GM12864 (cell line): ENCODE results near the gene GALR3.

Experiments
- DNase-seq: peaks from one replicate; pipeline ENCODE4 v3.0.0-alpha.2; 2011; ENCODE audit warnings: low read depth
- H3K4me3 ChIP-seq: 2 replicates; pipeline ENCODE4 v1.5.1; 2011; ENCODE audit warnings: mild to moderate bottlenecking, low read depth, low read length, control low read depth
- TF ChIP-seq, protein P1 (sequence below): IDR thresholded peaks from 2 replicates; pipeline ENCODE4 v1.5.1; 2011; ENCODE audit warnings: low read depth, mild to moderate bottlenecking, moderate library complexity, low read length, control low read depth, inconsistent platforms; ENCODE audit errors: missing control alignments

GALR3 gene

DNA sequence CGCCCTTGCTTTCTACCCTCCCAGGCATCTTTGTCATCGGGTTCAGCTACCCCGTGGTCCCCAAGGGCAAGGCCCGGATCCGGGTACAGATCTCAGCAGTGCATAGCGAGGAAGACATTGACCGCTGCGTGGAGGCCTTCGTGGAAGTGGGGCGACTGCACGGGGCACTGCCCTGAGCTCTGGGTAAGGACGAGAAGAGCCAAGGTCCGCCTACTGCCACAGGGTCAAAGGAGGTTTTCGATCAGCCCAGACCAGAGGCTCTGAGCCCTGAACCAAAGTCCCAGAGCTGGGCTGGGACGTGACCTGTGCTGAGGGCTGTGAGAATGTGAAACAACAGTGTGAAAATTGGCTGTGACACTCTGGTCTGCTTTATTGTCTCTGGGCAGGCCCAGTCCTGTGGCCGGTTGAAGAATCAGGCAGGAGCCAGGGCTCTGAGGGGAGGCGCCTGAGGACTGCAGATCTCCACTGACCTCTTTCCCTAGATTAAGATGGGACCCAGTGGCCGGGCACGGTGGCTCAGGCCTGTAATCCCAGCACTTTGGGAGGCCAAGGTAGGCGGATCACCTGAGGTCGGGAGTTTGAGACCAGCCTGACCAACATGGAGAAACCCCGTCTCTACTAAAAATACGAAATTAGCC lies 6.5 kb upstream of the GALR3 start:
- TF ChIP-seq, protein P1, sequence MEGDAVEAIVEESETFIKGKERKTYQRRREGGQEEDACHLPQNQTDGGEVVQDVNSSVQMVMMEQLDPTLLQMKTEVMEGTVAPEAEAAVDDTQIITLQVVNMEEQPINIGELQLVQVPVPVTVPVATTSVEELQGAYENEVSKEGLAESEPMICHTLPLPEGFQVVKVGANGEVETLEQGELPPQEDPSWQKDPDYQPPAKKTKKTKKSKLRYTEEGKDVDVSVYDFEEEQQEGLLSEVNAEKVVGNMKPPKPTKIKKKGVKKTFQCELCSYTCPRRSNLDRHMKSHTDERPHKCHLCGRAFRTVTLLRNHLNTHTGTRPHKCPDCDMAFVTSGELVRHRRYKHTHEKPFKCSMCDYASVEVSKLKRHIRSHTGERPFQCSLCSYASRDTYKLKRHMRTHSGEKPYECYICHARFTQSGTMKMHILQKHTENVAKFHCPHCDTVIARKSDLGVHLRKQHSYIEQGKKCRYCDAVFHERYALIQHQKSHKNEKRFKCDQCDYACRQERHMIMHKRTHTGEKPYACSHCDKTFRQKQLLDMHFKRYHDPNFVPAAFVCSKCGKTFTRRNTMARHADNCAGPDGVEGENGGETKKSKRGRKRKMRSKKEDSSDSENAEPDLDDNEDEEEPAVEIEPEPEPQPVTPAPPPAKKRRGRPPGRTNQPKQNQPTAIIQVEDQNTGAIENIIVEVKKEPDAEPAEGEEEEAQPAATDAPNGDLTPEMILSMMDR, result no peak
- DNase-seq, result no peak
- no peak overlapping the region for H3K4me3 ChIP-seq

DNA sequence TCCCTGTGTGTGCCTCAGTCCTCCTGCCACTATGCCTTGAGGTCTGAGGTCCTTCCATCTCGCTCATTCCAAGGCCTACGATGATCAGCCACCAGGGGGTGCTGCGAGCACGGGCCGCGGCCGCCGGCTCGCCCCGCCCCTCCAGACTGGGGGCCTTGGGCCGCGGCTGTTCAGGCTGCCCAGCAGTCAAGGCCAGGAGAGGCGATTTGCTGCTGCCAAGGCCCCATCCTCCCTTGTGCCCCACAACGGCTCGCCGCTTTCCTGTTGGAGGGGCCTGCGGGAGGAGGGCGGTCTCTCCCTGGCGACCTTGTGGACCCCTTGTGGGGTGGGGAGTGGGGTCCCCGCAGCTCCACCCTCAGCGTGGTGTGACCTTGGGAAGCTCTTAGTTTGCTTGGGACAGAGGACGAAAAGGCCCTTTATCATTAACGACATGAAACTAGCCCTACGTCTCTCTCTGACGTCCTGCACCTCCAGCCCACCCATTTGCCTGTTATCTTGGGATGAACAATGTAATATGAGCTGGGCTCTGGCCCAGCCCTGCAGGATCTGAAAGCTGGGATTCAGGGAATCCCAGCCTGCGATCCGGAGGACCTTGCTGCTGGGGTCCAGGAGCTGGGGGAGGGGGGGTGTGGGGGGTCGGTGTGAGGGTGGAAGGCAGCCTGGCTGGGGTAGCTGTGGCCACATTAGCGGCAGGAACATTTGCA lies 5.3 kb upstream of the GALR3 start:
- TF ChIP-seq, protein P1, result peak; percentile 93
- DNase-seq, result no peak
- H3K4me3 ChIP-seq, result no peak overlapping the region

DNA sequence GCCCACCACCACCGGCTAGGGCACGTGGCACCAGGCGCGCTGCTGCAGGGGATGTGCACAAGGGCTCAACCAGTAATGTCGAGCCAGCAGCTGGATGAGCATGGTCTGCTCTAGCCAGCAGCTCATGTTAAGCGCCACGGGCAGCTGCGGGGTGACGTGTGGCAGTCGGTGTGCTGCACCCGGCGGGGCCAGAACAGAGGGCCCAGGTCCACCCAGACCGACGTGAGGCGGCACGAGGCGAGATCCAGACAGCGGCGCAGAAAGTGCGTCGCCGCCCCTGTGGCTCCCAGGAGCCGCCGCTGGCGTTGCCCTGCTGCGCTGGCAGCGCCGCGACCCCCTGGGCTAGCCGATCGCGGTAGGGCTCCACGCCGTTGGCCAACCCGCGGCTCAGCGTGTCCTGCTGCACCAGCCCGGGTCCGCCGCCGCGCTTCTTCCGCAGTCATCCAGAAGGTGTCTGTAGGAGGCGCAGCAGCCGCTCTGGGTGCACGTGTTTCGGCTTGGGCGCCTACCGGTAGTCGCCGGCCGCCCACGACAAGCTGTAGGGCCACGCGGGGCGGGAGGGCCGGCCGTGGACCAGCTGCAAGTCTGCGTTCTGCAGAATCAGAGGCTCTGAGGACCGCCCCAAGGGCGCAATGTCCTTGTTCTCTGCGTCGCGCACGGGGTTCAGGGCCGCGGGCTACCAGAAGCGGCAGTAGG lies 4.6 kb upstream of the GALR3 start:
- DNase-seq, result no peak
- TF ChIP-seq, protein P1, result peak; percentile 25

DNA sequence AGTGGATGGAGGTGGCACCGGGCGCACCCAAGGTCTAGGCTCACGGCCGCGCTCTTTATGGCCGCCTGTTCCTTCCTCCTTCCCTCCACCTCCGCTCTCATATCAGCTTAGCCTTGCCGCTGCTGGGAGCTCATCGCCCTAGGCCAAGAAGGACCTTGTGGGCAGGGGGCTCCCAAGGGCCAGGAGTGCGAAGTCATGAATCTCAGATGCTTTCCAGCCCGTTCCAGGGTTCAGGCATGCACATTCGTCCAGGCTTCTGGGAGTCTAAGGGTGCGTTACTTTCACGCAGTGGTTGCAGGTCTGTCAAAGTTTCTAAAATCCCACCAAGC lies 4.1 kb upstream of the GALR3 start:
- no peak overlapping the region for H3K4me3 ChIP-seq
- no peak for DNase-seq
- TF ChIP-seq, protein P1, result no peak

More for the DNA sequence above, 4.6 kb upstream of the GALR3 start:
- peak overlapping the region; percentile 6; the same call in 1 of the 2 replicates for H3K4me3 ChIP-seq

DNA sequence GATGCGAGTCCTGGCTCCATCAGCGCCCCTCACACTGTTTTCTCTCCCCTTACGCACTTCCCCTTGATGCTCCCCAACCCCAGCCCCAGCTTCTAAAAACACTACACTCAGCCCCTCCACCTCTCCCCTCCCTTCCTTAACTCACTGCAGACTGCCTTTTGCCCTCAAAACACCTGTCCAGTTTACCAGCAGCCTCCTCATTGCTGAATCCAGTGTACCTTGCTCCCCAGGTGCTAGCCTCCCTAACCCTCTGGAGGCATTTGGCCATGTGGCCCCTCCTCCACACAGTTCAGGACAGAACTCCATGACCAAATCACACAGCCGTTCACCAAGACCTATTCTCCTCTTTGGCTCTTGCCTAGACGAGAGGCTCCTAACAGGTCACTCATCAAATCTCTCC lies 2.8 kb upstream of the GALR3 start:
- TF ChIP-seq, protein P1, result no peak
- no peak for DNase-seq

DNA sequence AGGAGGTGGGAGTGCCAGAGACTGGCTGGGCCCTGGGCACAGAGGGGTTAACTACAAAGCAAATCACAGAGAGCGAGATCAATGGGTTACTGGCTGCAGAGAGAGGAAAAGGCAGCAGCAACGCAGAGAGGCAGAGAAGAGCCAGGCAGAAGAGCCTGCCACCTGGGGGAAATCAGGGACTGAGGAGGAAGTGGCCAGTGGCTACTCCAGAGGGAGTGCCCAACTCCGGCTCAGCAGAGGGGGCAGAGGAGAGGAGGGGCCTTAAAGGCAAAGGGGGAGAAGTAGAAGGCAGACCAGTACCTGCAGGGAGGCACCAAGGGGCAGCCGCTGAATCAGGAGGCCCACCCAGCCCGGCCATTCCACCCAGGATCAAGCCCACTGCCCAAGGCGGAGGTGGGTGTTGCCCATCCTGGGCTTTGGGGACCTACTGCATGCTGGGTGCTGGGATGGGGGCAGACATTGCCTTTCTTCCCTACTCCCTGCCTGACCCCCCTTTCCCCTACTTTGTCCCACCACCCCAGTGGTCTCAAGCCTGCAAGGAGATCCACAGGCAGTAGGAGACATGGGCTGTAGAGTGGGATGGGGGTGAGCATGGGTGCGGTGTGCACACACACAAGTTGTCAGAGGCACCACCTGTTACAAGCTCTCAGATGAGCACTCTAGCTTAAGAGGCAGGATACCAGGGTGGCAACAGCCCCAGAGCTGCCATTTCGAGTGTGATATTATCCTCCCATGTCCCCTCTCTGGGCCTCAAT lies 926 bp upstream of the GALR3 start:
- TF ChIP-seq, protein P1, result no peak
- no peak for DNase-seq
- H3K4me3 ChIP-seq, result no peak overlapping the region

More for the DNA sequence above, 2.8 kb upstream of the GALR3 start:
- H3K4me3 ChIP-seq, result no peak overlapping the region
